HG03342 (cell line): ENCODE results near the gene MIOX.

Source experiments
- ATAC-seq: cut with Tn5 transposase; IDR thresholded peaks from one replicate; pipeline ENCODE4 v1.9.1; 2021; ENCODE audit warnings: mild to moderate bottlenecking, moderate library complexity; ENCODE audit not compliant: unreplicated experiment

The MIOX gene

GRCh38 chr22:50486561-50487289 is at the start of gene MIOX:
Gene MIOX (plus strand): TSS chr22:50486859. CDS start chr22:50486898, 39 bp downstream.
- no peak for ATAC-seq

- ATAC-seq, result no peak
Measured at GRCh38 chr22:50437511-50438304, 49.0 kb upstream of the MIOX start.

- no peak for ATAC-seq
Measured at GRCh38 chr22:50438305-50439275, 48.1 kb upstream of the MIOX start.

GRCh38 chr22:50439314-50439870 is 47.3 kb upstream of the MIOX start:
- no peak for ATAC-seq

GRCh38 chr22:50439871-50440331 is 46.8 kb upstream of the MIOX start:
- no peak for ATAC-seq

- no peak for ATAC-seq
Measured at GRCh38 chr22:50440544-50441249, 46.0 kb upstream of the MIOX start.

GRCh38 chr22:50441428-50441993 is 45.1 kb upstream of the MIOX start:
- no peak for ATAC-seq

GRCh38 chr22:50443197-50443596 is 43.5 kb upstream of the MIOX start:
- ATAC-seq, result no peak

GRCh38 chr22:50443801-50444625 is 42.6 kb upstream of the MIOX start:
- ATAC-seq, result no peak

- no peak for ATAC-seq
Measured at GRCh38 chr22:50444663-50445062, 42.0 kb upstream of the MIOX start.

GRCh38 chr22:50445071-50445879 is 41.4 kb upstream of the MIOX start:
- ATAC-seq, result no peak

- ATAC-seq, result no peak
Measured at GRCh38 chr22:50445880-50446707, 40.6 kb upstream of the MIOX start.

- no peak for ATAC-seq
Measured at GRCh38 chr22:50446708-50447575, 39.7 kb upstream of the MIOX start.

- no peak for ATAC-seq
Measured at GRCh38 chr22:50447576-50448551, 38.8 kb upstream of the MIOX start.

- no peak for ATAC-seq
Measured at GRCh38 chr22:50452649-50453048, 34.0 kb upstream of the MIOX start.
